H9 (cell line): ENCODE data around the gene ANKRD44. TPM values are rescaled to one million over a fixed set of nuclear protein-coding genes. Genes with fewer than 3 reads are reported as not detected.

Source experiments
- DNase-seq: peaks from one replicate; pipeline ENCODE4 v3.0.0-alpha.2; 2017
- H2AFZ ChIP-seq: one replicate; pipeline ENCODE4 v1.6.1; 2013; ENCODE audit warnings: mild to moderate bottlenecking, low read length, control low read depth, moderate library complexity
- H2AK5ac ChIP-seq: 2 replicates; pipeline ENCODE4 v1.6.1; 2013; ENCODE audit warnings: low read length, control low read depth, mixed read lengths; ENCODE audit not compliant: insufficient read length
- H2BK120ac ChIP-seq: one replicate; pipeline ENCODE4 v1.6.1; 2013; ENCODE audit warnings: low read depth, mild to moderate bottlenecking, low read length, control low read depth, inconsistent platforms; ENCODE audit not compliant: poor library complexity, severe bottlenecking
- H2BK12ac ChIP-seq: 2 replicates; pipeline ENCODE4 v1.6.1; 2013; ENCODE audit warnings: low read length, control low read depth, mixed read lengths, low read depth; ENCODE audit not compliant: insufficient read length
- H2BK15ac ChIP-seq: 2 replicates; pipeline ENCODE4 v1.6.1; 2013; ENCODE audit warnings: low read depth, low read length, control low read depth
- H2BK20ac ChIP-seq: one replicate; pipeline ENCODE4 v1.6.1; 2013; ENCODE audit warnings: low read depth, mild to moderate bottlenecking, low read length, control low read depth, inconsistent platforms; ENCODE audit not compliant: poor library complexity, severe bottlenecking
- H2BK5ac ChIP-seq: 2 replicates; pipeline ENCODE4 v1.6.1; 2013; ENCODE audit warnings: low read length, control low read depth, mixed read lengths; ENCODE audit not compliant: insufficient read length
- H3K14ac ChIP-seq: 2 replicates; pipeline ENCODE4 v1.6.1; 2013; ENCODE audit warnings: low read length, control low read depth; ENCODE audit not compliant: insufficient read depth
- H3K18ac ChIP-seq: 2 replicates; pipeline ENCODE4 v1.6.1; 2013; ENCODE audit warnings: low read depth, mild to moderate bottlenecking, mixed read lengths, low read length, control low read depth; ENCODE audit not compliant: insufficient read length
- H3K23ac ChIP-seq: 2 replicates; pipeline ENCODE4 v1.6.1; 2013; ENCODE audit warnings: low read length, control low read depth, mixed read lengths, low read depth; ENCODE audit not compliant: insufficient read length
- H3K23me2 ChIP-seq: 2 replicates; pipeline ENCODE4 v1.6.1; 2013; ENCODE audit warnings: low read depth, mild to moderate bottlenecking, mixed read lengths, low read length, control low read depth; ENCODE audit not compliant: insufficient read length, poor library complexity, severe bottlenecking
- H3K27ac ChIP-seq: 2 replicates; pipeline ENCODE4 v1.5.1; 2013; ENCODE audit warnings: low read length, control low read depth, mixed read lengths, low read depth; ENCODE audit not compliant: insufficient read length
- H3K27me3 ChIP-seq: 2 replicates; pipeline ENCODE4 v1.6.1; 2013; ENCODE audit warnings: low read length, control low read depth, inconsistent platforms; ENCODE audit not compliant: insufficient read depth
- H3K4ac ChIP-seq: 2 replicates; pipeline ENCODE4 v1.6.1; 2013; ENCODE audit warnings: low read depth, mild to moderate bottlenecking, control low read depth, inconsistent platforms, low read length, moderate library complexity
- H3K4me1 ChIP-seq: 2 replicates; pipeline ENCODE4 v1.6.1; 2013; ENCODE audit warnings: low read length, control low read depth, inconsistent platforms; ENCODE audit not compliant: insufficient read depth
- H3K4me2 ChIP-seq: 2 replicates; pipeline ENCODE4 v1.6.1; 2013; ENCODE audit warnings: low read length, control low read depth, mixed read lengths; ENCODE audit not compliant: insufficient read length, insufficient read depth
- H3K56ac ChIP-seq: 2 replicates; pipeline ENCODE4 v1.6.1; 2013; ENCODE audit warnings: low read depth, mild to moderate bottlenecking, mixed read lengths, low read length, control low read depth; ENCODE audit not compliant: insufficient read length
- H3K79me1 ChIP-seq: 2 replicates; pipeline ENCODE4 v1.6.1; 2013; ENCODE audit warnings: low read depth, mild to moderate bottlenecking, moderate library complexity, low read length, control low read depth, inconsistent platforms; ENCODE audit not compliant: insufficient read depth, poor library complexity, severe bottlenecking
- H3K79me2 ChIP-seq: 2 replicates; pipeline ENCODE4 v1.6.1; 2013; ENCODE audit warnings: low read length, control low read depth, inconsistent platforms; ENCODE audit not compliant: insufficient read depth
- H3K9ac ChIP-seq: 2 replicates; pipeline ENCODE4 v1.6.1; 2013; ENCODE audit warnings: low read length, control low read depth, mixed read lengths; ENCODE audit not compliant: insufficient read length; ENCODE audit errors: extremely low read depth
- H3K9me3 ChIP-seq: one replicate; pipeline ENCODE4 v1.6.1; 2013; ENCODE audit warnings: low read depth, low read length, inconsistent platforms; ENCODE audit not compliant: control insufficient read depth
- H3T11ph ChIP-seq: one replicate; pipeline ENCODE4 v1.6.1; 2013; ENCODE audit warnings: mild to moderate bottlenecking, low read length, control low read depth, inconsistent platforms
- H4K20me1 ChIP-seq: one replicate; pipeline ENCODE4 v1.6.1; 2013; ENCODE audit not compliant: control insufficient read depth, insufficient read length, insufficient read depth
- H4K5ac ChIP-seq: 2 replicates; pipeline ENCODE4 v1.6.1; 2013; ENCODE audit warnings: low read depth, mild to moderate bottlenecking, mixed read lengths, low read length, control low read depth; ENCODE audit not compliant: insufficient read length
- H4K8ac ChIP-seq: replicated peaks from 2 replicates; pipeline ENCODE4 v1.6.1; 2013; ENCODE audit warnings: low read length, control low read depth, mixed read lengths, low read depth; ENCODE audit not compliant: insufficient read length
- H4K91ac ChIP-seq: 2 replicates; pipeline ENCODE4 v1.6.1; 2013; ENCODE audit warnings: low read depth, mild to moderate bottlenecking, moderate library complexity, mixed read lengths, low read length, control low read depth; ENCODE audit not compliant: insufficient read length
- H3K27ac Mint-ChIP-seq, 3 experiments: 2 replicates in 2 of 3; 3 replicates in 1 of 3; pipeline ENCODE4 v1.8.0; 2020 to 2021; ENCODE audit warnings: mixed read lengths in 3 of 3, mild to moderate bottlenecking in 1 of 3, moderate library complexity in 1 of 3
- H3K27me3 Mint-ChIP-seq: 2 replicates; pipeline ENCODE4 v1.8.0; 2021; ENCODE audit warnings: low read depth, mild to moderate bottlenecking, moderate library complexity, mixed read lengths
- H3K36me3 Mint-ChIP-seq, 3 experiments: 2 replicates in 2 of 3; 3 replicates in 1 of 3; pipeline ENCODE4 v1.8.0; 2020 to 2021; ENCODE audit warnings: low read depth in 3 of 3, mixed read lengths in 3 of 3; ENCODE audit not compliant: insufficient read depth in 1 of 3
- H3K4me1 Mint-ChIP-seq, 2 experiments: 2 replicates each; pipeline ENCODE4 v1.8.0; 2020; ENCODE audit warnings: mixed read lengths in 2 of 2
- H3K4me3 Mint-ChIP-seq, 2 experiments: 2 replicates in 1 of 2; 3 replicates in 1 of 2; pipeline ENCODE4 v1.8.0; 2020 to 2021; ENCODE audit warnings: mild to moderate bottlenecking in 2 of 2, mixed read lengths in 2 of 2, moderate library complexity in 1 of 2
- H3K9me3 Mint-ChIP-seq, 2 experiments: 2 replicates in 1 of 2; 3 replicates in 1 of 2; pipeline ENCODE4 v1.8.0; 2020; ENCODE audit warnings: mild to moderate bottlenecking in 2 of 2, mixed read lengths in 2 of 2, moderate library complexity in 1 of 2
- WGBS: extraction: QIAGEN DNeasy Blood & Tissue Kit; methylation state at CpG from one replicate; pipeline ENCODE4 v1.1.7; 2013; ENCODE audit warnings: missing lambda C conversion rate, low lambda C conversion rate, mixed read lengths; ENCODE audit not compliant: insufficient read length; ENCODE audit errors: extremely low coverage; 5-methylcytosine and 5-hydroxymethylcytosine counted together
- total RNA-seq: library from RNA; stranded (reverse); gene quantifications from 2 replicates; pipeline ENCODE4 v1.2.1, GENCODE V29; 2021
- TF ChIP-seq, protein P1 (sequence below): fragments of 200-600 bp; sonication (generic); conservative IDR thresholded peaks from 3 replicates; pipeline ENCODE4 v1.8.0; 2021; ENCODE audit warnings: antibody characterized with exemption, mild to moderate bottlenecking

ANKRD44 gene
- total RNA-seq, 1 experiment from 2014 or later = 1.9 TPM

DNA sequence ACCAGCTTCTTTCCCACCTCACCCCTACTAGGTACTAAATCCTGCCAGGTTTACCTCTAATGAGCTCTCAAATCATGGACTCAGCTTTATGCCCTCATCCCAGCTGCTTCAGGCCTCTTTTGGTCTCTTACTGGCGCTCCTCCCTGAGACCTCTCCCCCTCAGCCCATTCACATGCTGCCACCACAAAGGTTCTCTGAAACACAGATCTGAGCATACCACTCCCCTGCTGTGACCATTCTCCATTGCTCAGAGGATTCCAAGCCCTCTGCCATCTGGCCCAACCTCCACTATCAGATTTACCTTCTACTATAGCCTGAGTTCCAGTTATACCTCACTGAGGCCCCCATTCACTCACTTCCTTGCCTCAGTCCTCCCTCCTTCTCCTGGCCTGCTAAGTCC, 174.8 kb downstream of the ANKRD44 start:
- Histone ChIP-seq H3K27ac (no peak overlapping the region), H2BK5ac (no peak overlapping the region), H2AFZ (no peak overlapping the region), H3K23ac (no peak overlapping the region), H2AK5ac (no peak overlapping the region), H4K8ac (no peak overlapping the region), H3K9ac (no peak overlapping the region), H3K23me2 (no peaks in the 10 kb centered on the region), H3K79me1 (no peaks in the 10 kb centered on the region), H2BK120ac (no peak overlapping the region), H3K4me2 (no peak overlapping the region), H3K56ac (no peak overlapping the region), H4K91ac (no peak overlapping the region), H4K5ac (no peak overlapping the region), H2BK15ac (no peak overlapping the region), H3K18ac (no peak overlapping the region), H2BK20ac (no peak overlapping the region), H3K4me1 (no peaks in the 10 kb centered on the region; the same call in 1 of the 2 replicates), H2BK12ac (no peak overlapping the region), H3K27me3 (no peaks in the 10 kb centered on the region), H3K4ac (no peak overlapping the region), H4K20me1 (no peaks in the 10 kb centered on the region), H3K14ac (no peak overlapping the region), H3K79me2 (no peaks in the 10 kb centered on the region), H3K9me3 (no peaks in the 10 kb centered on the region), H3T11ph (no peak overlapping the region)
- Mint-ChIP-seq H3K27ac (no peak overlapping the region), H3K9me3 (no peaks in the 10 kb centered on the region), H3K4me1 (peaks cover 15 to 17% of the 10 kb centered on the region in 2 experiments), H3K4me3 (no peak overlapping the region), H3K36me3 (no peaks in the 10 kb centered on the region; a peak in 1 of 7 replicates), H3K27me3 (no peaks in the 10 kb centered on the region)
- TF ChIP-seq, protein P1, sequence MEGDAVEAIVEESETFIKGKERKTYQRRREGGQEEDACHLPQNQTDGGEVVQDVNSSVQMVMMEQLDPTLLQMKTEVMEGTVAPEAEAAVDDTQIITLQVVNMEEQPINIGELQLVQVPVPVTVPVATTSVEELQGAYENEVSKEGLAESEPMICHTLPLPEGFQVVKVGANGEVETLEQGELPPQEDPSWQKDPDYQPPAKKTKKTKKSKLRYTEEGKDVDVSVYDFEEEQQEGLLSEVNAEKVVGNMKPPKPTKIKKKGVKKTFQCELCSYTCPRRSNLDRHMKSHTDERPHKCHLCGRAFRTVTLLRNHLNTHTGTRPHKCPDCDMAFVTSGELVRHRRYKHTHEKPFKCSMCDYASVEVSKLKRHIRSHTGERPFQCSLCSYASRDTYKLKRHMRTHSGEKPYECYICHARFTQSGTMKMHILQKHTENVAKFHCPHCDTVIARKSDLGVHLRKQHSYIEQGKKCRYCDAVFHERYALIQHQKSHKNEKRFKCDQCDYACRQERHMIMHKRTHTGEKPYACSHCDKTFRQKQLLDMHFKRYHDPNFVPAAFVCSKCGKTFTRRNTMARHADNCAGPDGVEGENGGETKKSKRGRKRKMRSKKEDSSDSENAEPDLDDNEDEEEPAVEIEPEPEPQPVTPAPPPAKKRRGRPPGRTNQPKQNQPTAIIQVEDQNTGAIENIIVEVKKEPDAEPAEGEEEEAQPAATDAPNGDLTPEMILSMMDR = no peak
- no CpG with 5 or more reads among the region's 1 CpG for WGBS
- peak; percentile 31 for DNase-seq
